Parietal lobe (tissue), 2 donors: Measurements from ENCODE around the gene HOXB1. TPM values are rescaled to one million over a fixed set of nuclear protein-coding genes. Genes with fewer than 3 reads are reported as not detected.

Experiments
- small RNA-seq: library from RNA; depleted of rRNA; stranded (forward); fragments of <200 nt; gene quantifications from one replicate; pipeline ENCODE3, GENCODE V24; 2014; ENCODE audit warnings: low replicate concordance
- total RNA-seq: library from RNA; depleted of rRNA; stranded (reverse); fragments of >200 nt; gene quantifications from one replicate; pipeline ENCODE4 v1.2.3, GENCODE V29; 2014

HOXB1 gene
- not detected for total RNA-seq

DNA sequence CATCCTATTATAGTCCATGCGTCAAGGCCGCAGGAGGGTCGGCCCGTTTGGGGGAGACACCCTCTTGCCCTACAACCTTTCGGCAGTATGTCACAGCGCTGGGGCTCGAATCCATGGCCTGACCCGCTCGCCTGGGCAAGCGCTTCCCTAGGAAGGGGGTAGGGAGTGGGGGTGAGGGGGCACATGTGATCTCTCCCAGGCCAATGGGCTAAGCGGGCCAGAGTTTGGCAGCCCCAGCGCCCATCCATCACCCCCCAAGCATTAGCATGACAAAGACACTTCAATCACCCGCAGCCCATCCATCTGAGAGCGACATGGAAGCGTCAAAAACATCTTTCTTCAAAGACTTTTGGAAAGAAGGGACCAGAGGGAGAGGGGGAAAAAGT is at the start of gene HOXB1:
Gene HOXB1 (minus strand): TSS at position 125 of the 386 bp plus-strand sequence. CDS start 107 bp downstream, at position 18.

DNA sequence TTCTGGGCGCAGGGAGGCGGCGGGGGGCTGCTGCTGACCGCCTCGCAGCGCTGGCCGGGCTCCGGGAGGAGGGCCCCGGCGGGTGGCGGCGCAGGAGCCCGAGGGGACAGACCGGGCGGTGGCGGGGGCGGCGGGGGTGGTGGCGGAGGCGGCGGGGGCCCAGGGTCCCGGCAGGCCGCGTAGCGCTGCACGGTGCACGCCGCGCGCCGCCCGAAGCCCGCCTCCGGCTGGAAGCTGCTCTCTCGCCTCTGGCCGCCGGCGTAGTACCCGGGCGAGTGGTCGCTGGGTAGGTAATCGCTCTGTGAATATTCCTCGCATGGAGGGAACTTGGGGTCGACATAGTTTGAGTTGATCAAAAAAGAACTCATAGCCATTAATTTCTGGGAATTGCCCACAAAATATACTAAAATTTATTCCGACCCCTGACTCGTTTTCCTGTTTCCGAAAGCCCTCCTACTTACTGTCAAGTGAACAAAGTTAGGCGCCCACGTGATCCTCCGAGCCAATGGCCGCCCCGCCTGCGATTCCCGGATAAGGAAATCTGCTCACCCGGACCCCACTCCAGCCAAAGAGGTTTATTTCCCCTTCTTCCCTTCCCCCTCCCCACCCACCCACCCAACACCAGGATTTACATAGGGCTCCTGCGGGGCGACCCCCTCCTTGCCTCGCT is 47.3 kb upstream of the HOXB1 start, which contains the start of gene HOXB4:
Gene HOXB4 (minus strand): TSS at position 405 of the 670 bp plus-strand sequence. CDS start 31 bp downstream, at position 374.

DNA sequence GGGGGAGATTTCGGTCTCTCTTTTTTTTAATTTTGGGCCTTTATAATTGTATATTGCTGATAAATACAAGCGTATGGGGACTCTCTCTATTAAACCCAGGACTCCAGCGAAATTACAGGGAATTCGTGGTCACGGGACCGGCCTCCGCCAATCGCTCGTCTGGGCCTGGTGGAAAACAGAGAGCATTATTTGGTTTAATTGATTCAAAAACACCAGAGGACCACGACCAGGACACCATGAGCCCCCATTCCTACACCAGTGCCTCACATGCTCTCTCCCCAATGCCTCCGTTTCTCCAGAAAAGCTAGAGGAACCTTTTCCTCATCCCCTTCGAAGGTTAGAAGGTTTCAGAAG is 14.2 kb upstream of the HOXB1 start, which contains the start of gene HOXB2:
Gene HOXB2 (minus strand): TSS at position 88 of the 354 bp plus-strand sequence. CDS start 198 bp downstream, outside the sequence.

Small RNA genes within 50 kb of the gene (small RNA-seq; reads per million reads assigned to genes)
- not detected for gene RF00019

Other genes with a start within 250 kb of the HOXB1 start
- 0.31 TPM for gene SKAP1, start 100.8 kb downstream of the HOXB1 start, total RNA-seq
- gene HOXB2, start 14.1 kb upstream of the HOXB1 start, total RNA-seq, result not detected
- gene HOXB4, start 47.3 kb upstream of the HOXB1 start, total RNA-seq, result not detected
- not detected for gene HOXB3, start 59.2 kb upstream of the HOXB1 start, total RNA-seq
- not detected for gene HOXB5, start 62.8 kb upstream of the HOXB1 start, total RNA-seq
- not detected for gene HOXB6, start 74.0 kb upstream of the HOXB1 start, total RNA-seq
- gene HOXB7, start 80.0 kb upstream of the HOXB1 start, total RNA-seq, result not detected
- gene HOXB8, start 84.3 kb upstream of the HOXB1 start, total RNA-seq, result not detected
- not detected for gene HOXB9, start 95.3 kb upstream of the HOXB1 start, total RNA-seq
- gene PRAC1, start 191.5 kb upstream of the HOXB1 start, total RNA-seq, result not detected
- gene PRAC2, start 192.2 kb upstream of the HOXB1 start, total RNA-seq, result not detected
- gene HOXB13, start 197.7 kb upstream of the HOXB1 start, total RNA-seq, result not detected